ES-I3 (cell line): ENCODE measurements around the gene HAUS8.
"Not testable (repeated sequence)": the region's sequence is repeated elsewhere in the genome, so short reads cannot be mapped to it uniquely, and the experiment has no call there.

Experiments
- H3K36me3 ChIP-seq: 2 replicates; pipeline ENCODE4 v1.6.1; 2013; ENCODE audit warnings: mild to moderate bottlenecking, low read length, control low read depth, moderate library complexity; ENCODE audit not compliant: insufficient read depth
- H3K4me1 ChIP-seq: 2 replicates; pipeline ENCODE4 v1.6.1; 2013; ENCODE audit warnings: mild to moderate bottlenecking, control low read depth, low read length; ENCODE audit not compliant: insufficient read depth
- H3K9ac ChIP-seq: 2 replicates; pipeline ENCODE4 v1.6.1; 2013; ENCODE audit warnings: low read depth, mild to moderate bottlenecking, low read length, moderate library complexity
- H3K9me3 ChIP-seq: 2 replicates; pipeline ENCODE4 v1.6.1; 2013; ENCODE audit warnings: mild to moderate bottlenecking, low read length, moderate library complexity; ENCODE audit not compliant: control insufficient read depth, insufficient read depth

The HAUS8 gene

GRCh38 chr19:17109300-17109699 lies 34.0 kb upstream of the HAUS8 start:
- Histone ChIP-seq H3K9ac (no peak overlapping the region), H3K36me3 (no peaks in the 10 kb centered on the region), H3K4me1 (peaks cover 34% of the 10 kb centered on the region), H3K9me3 (no peaks in the 10 kb centered on the region)

- no peaks in the 10 kb centered on the region for H3K36me3 ChIP-seq
- peaks cover 26% of the 10 kb centered on the region for H3K4me1 ChIP-seq
- no peak overlapping the region; the same call in 1 of the 2 replicates for H3K9ac ChIP-seq
- H3K9me3 ChIP-seq: no peaks in the 10 kb centered on the region
Measured at GRCh38 chr19:17108453-17108784, 33.2 kb upstream of the HAUS8 start.

DNA sequence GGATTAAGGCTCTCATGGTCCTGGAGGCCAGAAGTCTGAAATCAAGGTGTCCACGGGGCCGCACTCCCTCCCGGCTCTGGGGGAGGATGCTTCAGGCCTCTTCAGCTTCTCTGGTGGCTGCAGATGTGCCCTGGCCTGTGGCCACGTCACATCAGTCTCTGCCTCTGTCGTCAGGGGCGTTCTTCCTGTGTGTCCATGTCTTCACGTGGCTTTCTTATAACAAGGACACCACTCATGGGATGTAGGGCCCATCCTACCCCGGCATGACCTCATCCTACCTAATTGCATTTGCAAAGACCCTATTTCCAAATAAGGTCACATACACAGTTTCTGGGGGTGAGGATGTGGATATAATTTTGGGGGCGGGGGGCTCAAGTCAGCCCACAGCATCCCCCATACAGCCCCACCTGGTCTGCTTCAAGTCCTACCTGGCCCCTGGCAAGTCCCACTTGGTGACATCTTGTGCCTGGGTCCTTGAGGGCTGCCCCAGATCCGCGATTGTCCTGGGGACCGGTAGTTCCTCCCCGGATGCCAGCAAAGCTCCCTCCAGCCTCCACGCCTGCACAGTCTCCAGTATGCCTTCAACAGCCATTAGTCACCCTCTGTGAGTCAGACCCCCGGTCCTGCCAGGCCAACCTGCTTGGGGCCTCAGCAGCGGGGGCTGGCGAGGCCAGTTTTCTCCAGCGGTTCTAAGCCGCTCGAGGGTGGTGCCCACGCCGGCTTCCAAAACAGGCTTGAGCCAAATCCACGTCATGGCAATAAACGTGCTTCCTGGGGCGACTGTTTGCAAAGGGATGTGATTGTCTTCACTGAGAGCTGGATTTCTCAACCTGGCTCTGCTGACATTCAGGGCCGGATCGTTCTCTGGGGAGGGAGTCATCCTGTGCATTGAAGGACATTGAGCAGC lies 32.5 kb upstream of the HAUS8 start:
- Histone ChIP-seq H3K9me3 (peaks cover 3% of the 10 kb centered on the region; the same call in 1 of the 2 replicates), H3K9ac (no peak overlapping the region; the same call in 1 of the 2 replicates), H3K4me1 (peaks cover 20% of the 10 kb centered on the region), H3K36me3 (peaks cover 4% of the 10 kb centered on the region; the same call in 1 of the 2 replicates)

DNA sequence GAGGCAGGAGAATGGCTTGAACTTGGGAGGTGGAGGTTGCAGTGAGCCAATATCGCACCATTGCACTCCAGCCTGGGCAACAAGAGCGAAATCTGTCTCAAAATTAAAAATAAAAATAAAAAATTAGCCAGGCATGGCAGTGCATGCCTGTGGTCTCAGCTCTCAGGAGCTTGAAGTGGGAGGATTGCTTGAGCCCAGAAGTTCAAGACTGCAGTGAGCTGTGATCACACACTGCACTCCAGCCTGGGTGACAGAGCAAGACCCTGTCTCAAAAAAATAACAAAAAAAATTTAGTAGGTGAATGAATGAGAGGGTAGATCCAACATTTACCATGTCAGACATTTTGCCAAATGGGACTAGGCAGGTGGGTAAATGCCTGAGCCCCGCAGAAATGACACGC lies 31.7 kb upstream of the HAUS8 start:
- not testable (repeated sequence) for H3K9me3 ChIP-seq, H3K9ac ChIP-seq, H3K36me3 ChIP-seq
- peaks cover 15% of the 10 kb centered on the region for H3K4me1 ChIP-seq

DNA sequence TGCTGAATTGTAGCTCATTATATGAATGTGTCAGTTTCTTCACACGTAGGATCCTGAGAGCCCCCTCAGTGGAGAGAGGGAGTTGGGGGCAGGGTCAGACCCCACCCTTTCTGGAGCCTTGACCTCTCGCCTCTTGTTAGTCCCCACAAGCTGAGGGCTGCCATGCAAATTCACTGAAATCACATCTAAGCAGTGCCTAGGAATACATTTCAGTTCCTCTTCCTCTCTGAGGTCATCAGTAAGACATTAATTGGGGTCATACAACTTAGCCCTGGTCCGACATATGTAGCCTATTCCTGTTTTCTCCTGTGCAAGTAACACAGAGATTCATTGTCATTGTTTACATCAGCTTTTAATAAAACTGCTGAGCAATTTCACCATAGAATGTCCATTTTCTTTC lies 30.3 kb upstream of the HAUS8 start:
- H3K9ac ChIP-seq: no peak overlapping the region
- peaks cover 3% of the 10 kb centered on the region; the same call in 1 of the 2 replicates for H3K9me3 ChIP-seq
- peaks cover 5% of the 10 kb centered on the region; the same call in 1 of the 2 replicates for H3K36me3 ChIP-seq
- H3K4me1 ChIP-seq: peaks cover 15% of the 10 kb centered on the region

- H3K9ac ChIP-seq: no peak overlapping the region
Measured at GRCh38 chr19:17104679-17105078, 29.4 kb upstream of the HAUS8 start.

DNA sequence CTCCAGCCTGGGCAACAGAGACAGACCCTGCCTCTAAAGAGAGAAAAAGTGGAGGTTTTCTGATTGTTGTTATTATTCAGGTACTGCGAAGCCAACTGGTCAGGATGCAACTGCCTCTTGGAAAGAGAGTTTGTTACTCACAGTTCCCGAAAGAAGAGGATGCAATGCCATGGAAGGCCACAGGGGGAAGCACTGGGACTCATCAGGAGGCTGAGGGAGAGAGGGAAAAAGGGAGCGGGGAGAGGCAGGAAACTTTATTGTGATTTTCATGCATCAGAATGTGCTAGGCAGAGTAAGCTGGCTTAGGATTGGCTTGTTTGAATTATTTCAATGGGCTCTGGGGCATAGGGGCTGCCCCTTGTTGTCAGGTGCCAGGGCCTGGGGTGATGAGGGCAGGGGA lies 27.9 kb upstream of the HAUS8 start:
- peaks cover 5% of the 10 kb centered on the region; the same call in 1 of the 2 replicates for H3K36me3 ChIP-seq

More at GRCh38 chr19:17104679-17105078, 29.4 kb upstream of the HAUS8 start:
- H3K36me3 ChIP-seq: peaks cover 5% of the 10 kb centered on the region; the same call in 1 of the 2 replicates
- peaks cover 15% of the 10 kb centered on the region for H3K4me1 ChIP-seq
- H3K9me3 ChIP-seq: peaks cover 3% of the 10 kb centered on the region; the same call in 1 of the 2 replicates

DNA sequence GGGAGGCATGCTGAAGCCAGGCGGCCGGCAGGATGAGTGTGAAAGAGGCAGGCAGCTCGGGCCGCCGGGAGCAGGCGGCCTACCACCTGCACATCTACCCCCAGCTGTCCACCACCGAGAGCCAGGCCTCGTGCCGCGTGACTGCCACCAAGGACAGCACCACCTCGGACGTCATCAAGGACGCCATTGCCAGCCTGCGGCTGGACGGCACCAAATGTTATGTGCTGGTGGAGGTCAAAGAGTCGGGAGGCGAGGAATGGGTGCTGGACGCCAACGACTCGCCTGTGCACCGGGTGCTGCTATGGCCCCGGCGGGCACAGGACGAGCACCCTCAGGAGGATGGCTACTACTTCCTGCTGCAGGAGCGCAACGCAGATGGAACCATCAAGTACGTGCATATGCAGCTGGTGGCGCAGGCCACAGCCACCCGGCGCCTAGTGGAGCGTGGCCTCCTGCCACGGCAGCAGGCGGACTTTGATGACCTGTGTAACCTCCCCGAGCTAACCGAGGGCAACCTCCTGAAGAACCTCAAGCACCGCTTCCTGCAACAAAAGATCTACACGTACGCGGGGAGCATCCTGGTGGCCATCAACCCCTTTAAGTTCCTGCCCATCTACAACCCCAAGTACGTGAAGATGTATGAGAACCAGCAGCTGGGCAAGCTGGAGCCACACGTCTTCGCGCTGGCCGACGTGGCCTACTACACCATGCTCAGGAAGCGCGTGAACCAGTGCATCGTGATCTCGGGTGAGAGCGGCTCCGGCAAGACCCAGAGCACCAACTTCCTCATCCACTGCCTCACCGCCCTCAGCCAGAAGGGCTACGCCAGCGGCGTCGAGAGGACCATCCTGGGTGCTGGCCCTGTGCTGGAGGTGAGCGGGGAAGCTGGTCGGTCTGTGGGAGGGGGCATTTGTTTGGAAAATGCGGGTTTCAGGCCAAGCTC lies 26.7 kb upstream of the HAUS8 start:
- Histone ChIP-seq H3K9ac (no peak overlapping the region), H3K4me1 (peaks cover under 1% of the 10 kb centered on the region; the same call in 1 of the 2 replicates), H3K36me3 (peaks cover 5% of the 10 kb centered on the region; the same call in 1 of the 2 replicates)

More for the DNA sequence above, 27.9 kb upstream of the HAUS8 start:
- Histone ChIP-seq H3K9me3 (peaks cover 3% of the 10 kb centered on the region; the same call in 1 of the 2 replicates), H3K9ac (no peak overlapping the region), H3K4me1 (peaks cover 12% of the 10 kb centered on the region)

GRCh38 chr19:17098326-17098725 lies 23.1 kb upstream of the HAUS8 start:
- Histone ChIP-seq H3K4me1 (no peaks in the 10 kb centered on the region; the same call in 1 of the 2 replicates), H3K36me3 (peaks cover 5% of the 10 kb centered on the region; the same call in 1 of the 2 replicates), H3K9ac (no peak overlapping the region), H3K9me3 (peaks cover 3% of the 10 kb centered on the region; the same call in 1 of the 2 replicates)

More for the DNA sequence above, 26.7 kb upstream of the HAUS8 start:
- peaks cover 3% of the 10 kb centered on the region; the same call in 1 of the 2 replicates for H3K9me3 ChIP-seq

DNA sequence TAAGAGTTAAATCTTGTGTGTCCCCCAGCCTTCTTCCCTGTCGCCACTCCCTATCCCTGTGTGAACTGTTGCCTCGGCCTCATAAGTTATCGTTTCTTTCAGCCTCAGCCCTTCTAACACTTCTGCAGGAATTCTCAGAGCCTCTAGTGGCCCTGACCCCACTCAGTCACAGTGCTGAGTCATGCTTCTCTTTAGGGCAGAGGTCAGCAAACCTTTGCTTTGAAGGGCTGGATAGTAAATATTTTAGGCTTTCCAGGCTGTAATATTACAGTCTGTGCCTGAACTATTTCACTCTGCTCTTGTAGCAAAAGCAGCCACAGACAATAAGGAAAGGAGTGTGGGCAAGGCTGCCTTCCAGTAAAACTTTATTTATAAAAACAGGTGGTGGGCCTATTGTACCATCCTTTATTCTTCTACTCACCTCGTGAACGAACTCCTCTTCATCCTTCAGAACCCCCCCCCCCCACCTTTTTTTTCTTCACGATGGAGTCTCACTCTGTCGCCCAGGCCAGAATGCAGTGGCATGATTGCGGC lies 22.4 kb upstream of the HAUS8 start:
- H3K9ac ChIP-seq: no peak overlapping the region
- H3K4me1 ChIP-seq: no peaks in the 10 kb centered on the region; the same call in 1 of the 2 replicates
- no peaks in the 10 kb centered on the region for H3K36me3 ChIP-seq
- H3K9me3 ChIP-seq: no peaks in the 10 kb centered on the region; the same call in 1 of the 2 replicates

- Histone ChIP-seq H3K9me3 (no peaks in the 10 kb centered on the region), H3K36me3 (no peaks in the 10 kb centered on the region; the same call in 1 of the 2 replicates), H3K9ac (no peak overlapping the region), H3K4me1 (peaks cover 8% of the 10 kb centered on the region; the same call in 1 of the 2 replicates)
Measured at GRCh38 chr19:17095141-17095919, 20.1 kb upstream of the HAUS8 start.

- H3K36me3 ChIP-seq, H3K4me1 ChIP-seq, H3K9ac ChIP-seq, H3K9me3 ChIP-seq: not testable (repeated sequence)
Measured at GRCh38 chr19:17094694-17095093, 19.4 kb upstream of the HAUS8 start.

DNA sequence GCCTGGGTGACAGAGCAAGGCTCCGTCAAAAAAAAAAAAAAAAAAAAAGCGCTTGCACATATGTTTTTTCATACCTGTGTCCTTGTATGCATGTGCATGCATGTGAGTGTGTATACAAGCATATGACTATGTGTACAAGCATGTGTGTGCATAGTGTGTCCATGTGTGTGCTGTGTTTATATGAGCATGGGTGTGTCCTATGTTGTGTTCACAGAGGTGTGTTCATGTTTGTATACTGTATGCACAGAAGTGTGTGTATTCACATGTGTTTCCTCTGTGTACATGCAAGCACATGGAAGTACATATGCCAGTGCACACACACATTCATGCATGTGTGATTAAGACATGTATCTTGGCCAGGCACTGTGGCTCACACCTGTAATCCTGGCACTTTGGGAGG lies 17.4 kb upstream of the HAUS8 start:
- no peaks in the 10 kb centered on the region; the same call in 1 of the 2 replicates for H3K36me3 ChIP-seq
- no peaks in the 10 kb centered on the region for H3K9me3 ChIP-seq
- H3K9ac ChIP-seq: no peak overlapping the region
- H3K4me1 ChIP-seq: peaks cover 8% of the 10 kb centered on the region; the same call in 1 of the 2 replicates
